HFFc6 (cell line): Measurements from ENCODE around the gene FAM163A. TPM values are rescaled to one million over a fixed set of nuclear protein-coding genes. Genes with fewer than 3 reads are reported as not detected.

Source experiments
- DNase-seq: peaks from one replicate; pipeline ENCODE4 v3.0.0-alpha.2; 2018
- H3K27ac Mint-ChIP-seq: 2 replicates; pipeline ENCODE4 v1.8.0; 2020; ENCODE audit warnings: mild to moderate bottlenecking, mixed read lengths
- H3K27me3 Mint-ChIP-seq: 2 replicates; pipeline ENCODE4 v1.8.0; 2021; ENCODE audit warnings: mild to moderate bottlenecking, moderate library complexity, mixed read lengths; ENCODE audit not compliant: insufficient read depth
- H3K36me3 Mint-ChIP-seq: 2 replicates; pipeline ENCODE4 v1.8.0; 2021; ENCODE audit warnings: low read depth, mixed read lengths
- H3K4me1 Mint-ChIP-seq: 2 replicates; pipeline ENCODE4 v1.8.0; 2020; ENCODE audit warnings: low read depth, mixed read lengths
- H3K4me3 Mint-ChIP-seq: 2 replicates; pipeline ENCODE4 v1.8.0; 2020; ENCODE audit warnings: mild to moderate bottlenecking, moderate library complexity, mixed read lengths
- H3K9me3 Mint-ChIP-seq: 2 replicates; pipeline ENCODE4 v1.8.0; 2020; ENCODE audit warnings: mild to moderate bottlenecking, mixed read lengths
- CTCF ChIP-seq: fragments of 200-600 bp; sonication (generic); IDR thresholded peaks from 2 replicates; pipeline ENCODE4 v1.5.0; 2021; ENCODE audit warnings: antibody characterized with exemption, mild to moderate bottlenecking
- total RNA-seq, 6 experiments: library from RNA; stranded (reverse); fragmentation: NEBNext Ultra II Directional; extraction: Animal tissue kit (Norgen Biotek cat#: 25700); gene quantifications; 2 replicates in 1 of 6; 3 replicates in 5 of 6; pipeline ENCODE4 v1.2.3, GENCODE V29; 2021

The FAM163A gene
- total RNA-seq, 6 experiments from 2014 or later, result not detected

DNA sequence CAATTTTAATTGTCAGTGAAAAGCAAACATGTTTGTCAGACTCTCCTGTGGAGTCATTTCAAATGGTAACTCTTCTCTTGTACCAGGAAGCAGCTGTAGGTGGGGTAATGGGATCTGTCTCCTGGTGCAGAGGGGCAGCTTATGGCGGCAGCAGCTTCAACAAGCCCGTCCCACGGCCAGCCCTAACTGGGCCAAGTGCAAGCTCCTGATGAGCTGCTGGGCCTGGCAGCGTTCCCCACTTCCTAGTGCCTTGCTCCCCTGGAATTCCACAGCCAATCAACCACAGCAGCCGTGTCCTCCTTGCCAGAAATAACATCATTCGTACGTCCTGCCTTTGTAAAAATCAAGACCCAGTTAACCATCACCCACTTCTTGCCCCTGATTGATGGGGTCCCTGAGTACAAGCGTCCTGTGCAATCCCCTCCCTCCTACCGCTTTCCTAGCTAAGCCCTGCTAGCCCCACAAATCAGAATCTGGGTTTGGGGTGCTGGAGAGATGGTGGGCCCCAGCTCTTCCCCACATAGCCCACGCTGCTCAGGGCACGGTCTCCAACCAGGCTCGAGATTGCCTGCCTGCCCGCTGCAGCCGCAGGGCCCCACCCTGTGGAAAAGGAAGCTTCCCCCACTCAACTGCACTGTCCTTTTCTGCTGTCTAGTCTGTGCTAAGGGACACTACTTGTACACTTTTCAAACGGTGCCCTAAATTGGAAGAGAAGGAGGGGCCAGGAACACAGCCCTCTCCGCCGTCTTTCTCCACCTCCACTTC lies 73.3 kb downstream of the FAM163A start:
- Mint-ChIP-seq H3K9me3 (no peaks in the 10 kb centered on the region), H3K4me1 (peaks cover 45% of the 10 kb centered on the region), H3K36me3 (no peaks in the 10 kb centered on the region), H3K27me3 (peaks cover 33% of the 10 kb centered on the region), H3K27ac (no peak overlapping the region), H3K4me3 (no peak overlapping the region; the same call in 1 of the 2 replicates)
- TF ChIP-seq CTCF, result no peak
- DNase-seq, result no peak

DNA sequence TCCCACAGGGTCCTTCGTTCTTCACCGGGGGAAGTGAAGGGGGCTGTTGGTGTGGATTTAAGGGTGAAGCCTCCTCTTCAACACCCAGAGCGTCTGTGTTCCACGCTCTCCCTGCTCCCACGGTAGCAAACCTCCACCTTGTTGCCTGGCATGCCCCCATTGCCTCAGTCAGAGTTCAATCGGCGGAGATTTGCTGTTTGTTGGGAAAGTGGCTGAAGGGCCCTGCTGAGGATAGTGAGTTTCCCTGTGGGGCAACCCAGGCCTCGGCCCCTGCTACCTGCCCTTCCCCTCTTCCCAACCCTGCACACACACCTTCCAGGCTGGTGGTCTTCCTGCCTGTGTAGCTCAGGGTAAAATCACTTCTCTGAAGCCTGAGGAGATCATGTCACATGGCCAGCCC lies 74.0 kb downstream of the FAM163A start:
- H3K4me3 Mint-ChIP-seq, result no peak overlapping the region
- no peak for TF ChIP-seq CTCF
- no peaks in the 10 kb centered on the region for H3K36me3 Mint-ChIP-seq
- no peak overlapping the region for H3K27ac Mint-ChIP-seq
- H3K27me3 Mint-ChIP-seq, result peaks cover 29% of the 10 kb centered on the region
- H3K9me3 Mint-ChIP-seq, result no peaks in the 10 kb centered on the region
- peaks cover 45% of the 10 kb centered on the region for H3K4me1 Mint-ChIP-seq
- DNase-seq, result no peak

DNA sequence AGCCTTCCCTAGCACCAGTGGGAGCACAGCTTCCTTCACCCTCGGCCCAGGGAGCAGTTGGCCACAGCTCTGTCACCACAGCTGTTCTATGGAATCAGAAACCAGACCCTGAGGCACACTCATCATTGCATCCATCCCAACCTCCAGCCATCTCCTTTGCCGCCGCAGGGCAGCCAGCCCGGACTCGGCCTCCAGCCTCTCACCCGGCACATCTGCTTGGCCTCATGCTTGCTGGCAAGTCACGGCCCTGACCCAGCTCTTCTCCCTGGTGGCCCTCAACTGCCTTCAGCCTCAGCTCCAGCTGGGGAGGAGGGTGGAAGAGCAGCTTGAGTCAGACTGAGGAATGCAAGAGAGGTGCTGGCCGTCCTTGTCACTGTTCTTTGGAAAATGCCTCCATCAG lies 74.7 kb downstream of the FAM163A start:
- Mint-ChIP-seq H3K4me3 (peak overlapping the region; percentile 22; the same call in 1 of the 2 replicates), H3K27me3 (peaks cover 22% of the 10 kb centered on the region), H3K36me3 (no peaks in the 10 kb centered on the region), H3K9me3 (no peaks in the 10 kb centered on the region), H3K27ac (peak overlapping the region; percentile 78), H3K4me1 (peaks cover 45% of the 10 kb centered on the region)
- peak; percentile 66 for DNase-seq
- TF ChIP-seq CTCF, result no peak

GRCh38 chr1:179818260-179818659 lies 75.2 kb downstream of the FAM163A start:
- peaks cover 45% of the 10 kb centered on the region for H3K4me1 Mint-ChIP-seq
- peak overlapping the region; percentile 22; the same call in 1 of the 2 replicates for H3K4me3 Mint-ChIP-seq
- no peak for DNase-seq
- TF ChIP-seq CTCF, result no peak
- H3K9me3 Mint-ChIP-seq, result no peaks in the 10 kb centered on the region
- peak overlapping the region; percentile 78 for H3K27ac Mint-ChIP-seq
- peaks cover 19% of the 10 kb centered on the region for H3K27me3 Mint-ChIP-seq
- no peaks in the 10 kb centered on the region for H3K36me3 Mint-ChIP-seq

- TF ChIP-seq CTCF, result no peak
- H3K27me3 Mint-ChIP-seq, result peaks cover 19% of the 10 kb centered on the region
- no peaks in the 10 kb centered on the region for H3K36me3 Mint-ChIP-seq
- no peak overlapping the region for H3K27ac Mint-ChIP-seq
- H3K9me3 Mint-ChIP-seq, result no peaks in the 10 kb centered on the region
- H3K4me3 Mint-ChIP-seq, result no peak overlapping the region
- DNase-seq, result no peak
- H3K4me1 Mint-ChIP-seq, result peaks cover 45% of the 10 kb centered on the region
These were observed 75.7 kb downstream of the FAM163A start for GRCh38 chr1:179818743-179819173.
